Inflammatory macrophage (primary cell): ENCODE data around the gene TBCA.
"Not testable (repeated sequence)": the region's sequence is repeated elsewhere in the genome, so short reads cannot be mapped to it uniquely, and the experiment has no call there.

ENCODE experiments used
- DNase-seq, 2 donors: peaks; one replicate each; pipeline ENCODE4 v3.0.0-alpha.2; 2020 to 2022

The TBCA gene

GRCh38 chr5:77772729-77773128, 3.4 kb downstream of the TBCA start:
- DNase-seq = no peak

GRCh38 chr5:77771452-77771851, 4.7 kb downstream of the TBCA start:
- no peak for DNase-seq

- no peak for DNase-seq
Observed at GRCh38 chr5:77770293-77771005, 5.7 kb downstream of the TBCA start.

- DNase-seq = no peak
Observed at GRCh38 chr5:77768978-77769377, 7.2 kb downstream of the TBCA start.

- no peak for DNase-seq
Observed at GRCh38 chr5:77767301-77767700, 8.8 kb downstream of the TBCA start.

GRCh38 chr5:77761606-77762005, 14.5 kb downstream of the TBCA start:
- no peak for DNase-seq

GRCh38 chr5:77758141-77758938, 17.8 kb downstream of the TBCA start:
- no peak for DNase-seq

GRCh38 chr5:77751328-77752023, 24.7 kb downstream of the TBCA start:
- DNase-seq = no peak

GRCh38 chr5:77750928-77751327, 25.2 kb downstream of the TBCA start:
- not testable (repeated sequence) for DNase-seq

GRCh38 chr5:77748160-77748559, 28.0 kb downstream of the TBCA start:
- DNase-seq = no peak

- no peak for DNase-seq
Observed at GRCh38 chr5:77744116-77744515, 32.0 kb downstream of the TBCA start.

GRCh38 chr5:77743181-77743580, 33.0 kb downstream of the TBCA start:
- no peak for DNase-seq

- no peak for DNase-seq
Observed at GRCh38 chr5:77741608-77742007, 34.5 kb downstream of the TBCA start.

- no peak for DNase-seq
Observed at GRCh38 chr5:77734885-77735284, 41.3 kb downstream of the TBCA start.

- no peak for DNase-seq
Observed at GRCh38 chr5:77733130-77733529, 43.0 kb downstream of the TBCA start.

- no peak for DNase-seq
Observed at GRCh38 chr5:77727190-77727589, 48.9 kb downstream of the TBCA start.

- DNase-seq = no peak
Observed at GRCh38 chr5:77725616-77726015, 50.5 kb downstream of the TBCA start.

- DNase-seq = no peak
Observed at GRCh38 chr5:77724934-77725333, 51.2 kb downstream of the TBCA start.

- DNase-seq = no peak
Observed at GRCh38 chr5:77719666-77720363, 56.3 kb downstream of the TBCA start.

- no peak for DNase-seq
Observed at GRCh38 chr5:77718934-77719610, 57.1 kb downstream of the TBCA start.

GRCh38 chr5:77709993-77710685, 66.0 kb downstream of the TBCA start:
- DNase-seq = no peak

- DNase-seq = no peak
Observed at GRCh38 chr5:77709340-77709739, 66.8 kb downstream of the TBCA start.
